Measurements from ENCODE around the gene PATJ. TPM values are rescaled to one million over a fixed set of nuclear protein-coding genes. Genes with fewer than 3 reads are reported as not detected.

Gene PATJ
- polyA plus RNA-seq, 1 donor from 2014 or later: 7.8 TPM

DNA sequence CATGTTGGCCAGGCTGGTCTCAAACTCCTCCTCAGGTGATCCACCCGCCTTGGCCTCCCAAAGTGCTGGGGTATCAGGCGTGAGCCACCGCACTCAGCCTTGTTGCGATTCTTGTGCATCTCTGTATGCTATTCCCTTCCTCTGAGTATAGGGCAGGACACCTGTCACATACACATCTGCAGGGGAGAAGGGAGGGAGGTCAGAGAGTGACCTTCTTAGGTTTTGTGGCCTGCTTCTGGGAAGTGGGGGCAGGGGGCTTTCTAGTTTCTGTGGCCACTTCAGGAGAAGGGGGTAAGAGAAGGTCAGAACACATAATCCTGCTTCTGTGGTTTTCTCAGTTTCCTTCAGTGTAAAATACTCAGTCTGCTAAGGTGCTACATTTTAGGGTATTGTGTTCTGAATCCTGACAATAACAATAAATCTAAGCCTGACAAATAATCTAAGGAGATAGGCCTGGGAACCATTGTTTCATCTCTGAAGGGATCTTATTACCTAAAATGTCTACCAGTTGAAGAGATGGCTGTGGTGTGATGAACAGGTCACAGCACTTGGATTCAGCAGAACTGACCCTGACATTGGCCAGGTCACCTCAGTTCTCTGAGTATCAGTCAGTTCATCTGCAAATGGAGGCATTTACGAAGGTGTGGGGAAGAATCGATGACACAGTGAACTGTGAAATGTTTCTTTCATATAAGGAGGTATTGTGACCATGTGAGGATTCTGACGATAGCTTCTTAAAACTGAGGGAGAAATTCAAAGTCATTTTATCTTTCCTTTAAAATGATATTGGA lies 239.8 kb downstream of the PATJ start:
- Histone ChIP-seq H4K20me1 (ENCODE audit: insufficient read depth) (no peaks in the 10 kb centered on the region), H3K9me3 (ENCODE audit: low read length) (no peaks in the 10 kb centered on the region), H3K9ac (ENCODE audit: low read length) (no peak overlapping the region), H3K27ac (ENCODE audit: low read length) (no peak overlapping the region), H2AFZ (ENCODE audit: low read depth, low read length) (no peak overlapping the region), H3K27me3 (ENCODE audit: insufficient read depth, low read depth, low read length) (no peaks in the 10 kb centered on the region), H3K9me2 (ENCODE audit: insufficient read depth, low read length) (no peaks in the 10 kb centered on the region), H3K79me2 (replicated peaks; ENCODE audit: insufficient read depth, low read length) (no peaks in the 10 kb centered on the region), H3K4me3 (ENCODE audit: low read length) (no peak overlapping the region), H3K4me2 (ENCODE audit: low read length) (no peak overlapping the region), H3F3A (ENCODE audit: insufficient read depth, low read length, poor library complexity, severe bottlenecking) (no peaks in the 10 kb centered on the region), H3K36me3 (ENCODE audit: insufficient read depth, low read length) (no peaks in the 10 kb centered on the region)
- TF ChIP-seq, protein P1, sequence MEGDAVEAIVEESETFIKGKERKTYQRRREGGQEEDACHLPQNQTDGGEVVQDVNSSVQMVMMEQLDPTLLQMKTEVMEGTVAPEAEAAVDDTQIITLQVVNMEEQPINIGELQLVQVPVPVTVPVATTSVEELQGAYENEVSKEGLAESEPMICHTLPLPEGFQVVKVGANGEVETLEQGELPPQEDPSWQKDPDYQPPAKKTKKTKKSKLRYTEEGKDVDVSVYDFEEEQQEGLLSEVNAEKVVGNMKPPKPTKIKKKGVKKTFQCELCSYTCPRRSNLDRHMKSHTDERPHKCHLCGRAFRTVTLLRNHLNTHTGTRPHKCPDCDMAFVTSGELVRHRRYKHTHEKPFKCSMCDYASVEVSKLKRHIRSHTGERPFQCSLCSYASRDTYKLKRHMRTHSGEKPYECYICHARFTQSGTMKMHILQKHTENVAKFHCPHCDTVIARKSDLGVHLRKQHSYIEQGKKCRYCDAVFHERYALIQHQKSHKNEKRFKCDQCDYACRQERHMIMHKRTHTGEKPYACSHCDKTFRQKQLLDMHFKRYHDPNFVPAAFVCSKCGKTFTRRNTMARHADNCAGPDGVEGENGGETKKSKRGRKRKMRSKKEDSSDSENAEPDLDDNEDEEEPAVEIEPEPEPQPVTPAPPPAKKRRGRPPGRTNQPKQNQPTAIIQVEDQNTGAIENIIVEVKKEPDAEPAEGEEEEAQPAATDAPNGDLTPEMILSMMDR (IDR thresholded peaks at IDR 0.05; ENCODE audit: poor library complexity, severe bottlenecking): no peak
- TF ChIP-seq POLR2AphosphoS5 (IDR thresholded peaks at IDR 0.05) (no peak), TAF1 (IDR thresholded peaks at IDR 0.05; ENCODE audit: low read depth) (no peak)

DNA sequence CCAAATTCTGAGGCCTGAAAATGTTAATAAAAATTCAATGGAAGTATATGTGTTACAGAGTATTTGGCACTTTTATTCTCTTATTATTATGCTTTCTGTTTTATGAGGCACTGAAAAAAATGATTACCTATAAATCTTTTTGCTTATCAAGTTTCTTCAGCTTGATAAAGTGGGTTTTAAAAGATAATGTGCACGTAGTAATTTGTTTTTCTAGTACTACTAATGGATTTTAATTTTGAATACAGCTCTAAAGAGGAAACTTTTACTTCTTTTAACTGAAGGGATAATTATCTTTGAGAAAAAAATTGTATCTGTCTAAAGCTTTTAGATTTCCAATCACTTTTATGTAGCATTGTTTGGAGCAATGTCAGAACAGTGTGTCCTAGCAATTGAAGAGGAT lies 241.0 kb downstream of the PATJ start:
- H3K9me2 ChIP-seq (ENCODE audit: insufficient read depth, low read length): no peaks in the 10 kb centered on the region
- no peaks in the 10 kb centered on the region for H3K9me3 ChIP-seq (ENCODE audit: low read length)
- no peaks in the 10 kb centered on the region for H3K27me3 ChIP-seq (ENCODE audit: insufficient read depth, low read depth, low read length)
- H3K27ac ChIP-seq (ENCODE audit: low read length): no peak overlapping the region
- no peaks in the 10 kb centered on the region for H3F3A ChIP-seq (ENCODE audit: insufficient read depth, low read length, poor library complexity, severe bottlenecking)
- H3K9ac ChIP-seq (ENCODE audit: low read length): no peak overlapping the region
- no peaks in the 10 kb centered on the region for H3K36me3 ChIP-seq (ENCODE audit: insufficient read depth, low read length)
- H4K20me1 ChIP-seq (ENCODE audit: insufficient read depth): no peaks in the 10 kb centered on the region
- no peak overlapping the region for H3K4me2 ChIP-seq (ENCODE audit: low read length)
- no peaks in the 10 kb centered on the region for H3K79me2 ChIP-seq (replicated peaks; ENCODE audit: insufficient read depth, low read length)
- H2AFZ ChIP-seq (ENCODE audit: low read depth, low read length): no peak overlapping the region
- TF ChIP-seq POLR2AphosphoS5 (IDR thresholded peaks at IDR 0.05) (no peak), RAD21 (conservative IDR thresholded peaks at IDR 0.05) (no peak), MXI1 (conservative IDR thresholded peaks at IDR 0.05; ENCODE audit: poor library complexity, severe bottlenecking) (no peak), SMC3 (conservative IDR thresholded peaks at IDR 0.05; ENCODE audit: poor library complexity) (no peak)
- TF ChIP-seq, protein P1 (IDR thresholded peaks at IDR 0.05; ENCODE audit: poor library complexity, severe bottlenecking): no peak
- TF ChIP-seq, protein P2, sequence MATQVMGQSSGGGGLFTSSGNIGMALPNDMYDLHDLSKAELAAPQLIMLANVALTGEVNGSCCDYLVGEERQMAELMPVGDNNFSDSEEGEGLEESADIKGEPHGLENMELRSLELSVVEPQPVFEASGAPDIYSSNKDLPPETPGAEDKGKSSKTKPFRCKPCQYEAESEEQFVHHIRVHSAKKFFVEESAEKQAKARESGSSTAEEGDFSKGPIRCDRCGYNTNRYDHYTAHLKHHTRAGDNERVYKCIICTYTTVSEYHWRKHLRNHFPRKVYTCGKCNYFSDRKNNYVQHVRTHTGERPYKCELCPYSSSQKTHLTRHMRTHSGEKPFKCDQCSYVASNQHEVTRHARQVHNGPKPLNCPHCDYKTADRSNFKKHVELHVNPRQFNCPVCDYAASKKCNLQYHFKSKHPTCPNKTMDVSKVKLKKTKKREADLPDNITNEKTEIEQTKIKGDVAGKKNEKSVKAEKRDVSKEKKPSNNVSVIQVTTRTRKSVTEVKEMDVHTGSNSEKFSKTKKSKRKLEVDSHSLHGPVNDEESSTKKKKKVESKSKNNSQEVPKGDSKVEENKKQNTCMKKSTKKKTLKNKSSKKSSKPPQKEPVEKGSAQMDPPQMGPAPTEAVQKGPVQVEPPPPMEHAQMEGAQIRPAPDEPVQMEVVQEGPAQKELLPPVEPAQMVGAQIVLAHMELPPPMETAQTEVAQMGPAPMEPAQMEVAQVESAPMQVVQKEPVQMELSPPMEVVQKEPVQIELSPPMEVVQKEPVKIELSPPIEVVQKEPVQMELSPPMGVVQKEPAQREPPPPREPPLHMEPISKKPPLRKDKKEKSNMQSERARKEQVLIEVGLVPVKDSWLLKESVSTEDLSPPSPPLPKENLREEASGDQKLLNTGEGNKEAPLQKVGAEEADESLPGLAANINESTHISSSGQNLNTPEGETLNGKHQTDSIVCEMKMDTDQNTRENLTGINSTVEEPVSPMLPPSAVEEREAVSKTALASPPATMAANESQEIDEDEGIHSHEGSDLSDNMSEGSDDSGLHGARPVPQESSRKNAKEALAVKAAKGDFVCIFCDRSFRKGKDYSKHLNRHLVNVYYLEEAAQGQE (IDR thresholded peaks at IDR 0.05; ENCODE audit: borderline replicate concordance): no peak
- no peak overlapping the region for H3K4me3 ChIP-seq (ENCODE audit: low read length)

All from neural cell (in vitro differentiated cells).